HEK293 (cell line): ENCODE measurements around the gene EGR2.
A peak's percentile ranks its signal among the peaks of the same experiment; 100 is the strongest.

Source experiments
- CTCF ChIA-PET: fragments of 350-600 bp; formaldehyde crosslinking; extraction: SDS; loops from one replicate; lab custom pipeline; 2021; ENCODE audit warnings: antibody characterized with exemption; lab: Yijun Ruan, JAX
- POLR2A ChIA-PET: fragments of 300-600 bp; formaldehyde crosslinking; extraction: SDS; loops from one replicate; lab custom pipeline; 2020; ENCODE audit warnings: antibody characterized with exemption, inconsistent platforms; lab: Yijun Ruan, JAX
- H3K27ac ChIP-seq: fragments of 200-500 bp; sonication (Bioruptor generic); 2 replicates; pipeline ENCODE4 v1.5.1; 2014; ENCODE audit warnings: low read depth, low read length, control low read depth, inconsistent platforms; ENCODE audit errors: extremely low read depth
- H3K36me3 ChIP-seq, 2 experiments: fragments of 200-500 bp in 1 of 2; sonication (Bioruptor generic) in 1 of 2; 1 replicate in 1 of 2; 2 replicates in 1 of 2; pipeline ENCODE4 v1.5.1; 2014 to 2017; ENCODE audit warnings: inconsistent platforms in 2 of 2, low read length in 2 of 2; ENCODE audit not compliant: control insufficient read depth in 2 of 2, insufficient read depth in 1 of 2
- H3K4me1 ChIP-seq: fragments of 200-500 bp; sonication (Bioruptor generic); 2 replicates; pipeline ENCODE4 v1.5.1; 2014; ENCODE audit warnings: mild to moderate bottlenecking, low read length, inconsistent platforms; ENCODE audit not compliant: control insufficient read depth, insufficient read depth
- H3K4me3 ChIP-seq: 2 replicates; pipeline ENCODE4 v1.5.1; 2011; ENCODE audit warnings: low read depth, mild to moderate bottlenecking, control low read depth, low read length, moderate library complexity
- H3K9me3 ChIP-seq: fragments of 200-500 bp; sonication (Bioruptor generic); 2 replicates; pipeline ENCODE4 v1.5.1; 2014; ENCODE audit warnings: low read depth, low read length, inconsistent platforms; ENCODE audit not compliant: control insufficient read depth, insufficient read depth
- BCL11A ChIP-seq: fragments of 450-650 bp; formaldehyde crosslinking; IDR thresholded peaks from 2 replicates; pipeline ENCODE4 v1.5.1; 2016; ENCODE audit warnings: low read depth, missing biosample characterization, missing genetic modification characterization
- BCL11B ChIP-seq: fragments of 450-650 bp; formaldehyde crosslinking; IDR thresholded peaks from 2 replicates; pipeline ENCODE4 v1.5.1; 2016; ENCODE audit warnings: low read depth, missing biosample characterization, missing genetic modification characterization
- CTCF ChIP-seq: fragments of 450-650 bp; formaldehyde crosslinking; IDR thresholded peaks from 2 replicates; pipeline ENCODE4 v1.5.1; 2016; ENCODE audit warnings: missing biosample characterization, missing genetic modification characterization
- FEZF1 ChIP-seq: fragments of 450-650 bp; formaldehyde crosslinking; IDR thresholded peaks from 2 replicates; pipeline ENCODE4 v1.5.1; 2016; ENCODE audit warnings: missing biosample characterization, missing genetic modification characterization
- HOXD13 ChIP-seq: sonication (generic); formaldehyde crosslinking; IDR thresholded peaks from 2 replicates; pipeline ENCODE4 v1.8.0; 2022; ENCODE audit warnings: missing genetic modification reagents, borderline replicate concordance
- TRIM28 ChIP-seq: IDR thresholded peaks from 2 replicates; pipeline ENCODE4 v1.6.1; 2011; ENCODE audit warnings: low read length, control low read depth, borderline replicate concordance
- ZEB2 ChIP-seq: fragments of 450-650 bp; formaldehyde crosslinking; IDR thresholded peaks from 2 replicates; pipeline ENCODE4 v1.5.1; 2016; ENCODE audit warnings: missing biosample characterization, missing genetic modification characterization
- ZNF112 ChIP-seq: fragments of 450-650 bp; formaldehyde crosslinking; IDR thresholded peaks from 2 replicates; pipeline ENCODE4 v1.5.0; 2017; ENCODE audit warnings: missing biosample characterization, missing genetic modification characterization
- ZNF114 ChIP-seq: fragments of 450-650 bp; formaldehyde crosslinking; IDR thresholded peaks from 2 replicates; pipeline ENCODE4 v1.5.0; 2017; ENCODE audit warnings: missing biosample characterization, missing genetic modification characterization
- ZNF121 ChIP-seq: fragments of 450-650 bp; formaldehyde crosslinking; IDR thresholded peaks from 2 replicates; pipeline ENCODE4 v1.5.1; 2016; ENCODE audit warnings: missing biosample characterization, missing genetic modification characterization
- ZNF133 ChIP-seq: fragments of 450-650 bp; formaldehyde crosslinking; IDR thresholded peaks from 2 replicates; pipeline ENCODE4 v1.5.1; 2016; ENCODE audit warnings: missing biosample characterization, missing genetic modification characterization
- ZNF138 ChIP-seq: fragments of 450-650 bp; formaldehyde crosslinking; IDR thresholded peaks from 2 replicates; pipeline ENCODE4 v1.5.1; 2016; ENCODE audit warnings: missing biosample characterization, missing genetic modification characterization, borderline replicate concordance
- ZNF140 ChIP-seq: fragments of 450-650 bp; formaldehyde crosslinking; IDR thresholded peaks from 2 replicates; pipeline ENCODE4 v1.5.1; 2016; ENCODE audit warnings: missing biosample characterization, missing genetic modification characterization
- ZNF280D ChIP-seq: fragments of 450-650 bp; formaldehyde crosslinking; IDR thresholded peaks from 2 replicates; pipeline ENCODE4 v1.5.1; 2016; ENCODE audit warnings: missing biosample characterization, missing genetic modification characterization
- ZNF302 ChIP-seq: fragments of 450-650 bp; formaldehyde crosslinking; IDR thresholded peaks from 2 replicates; pipeline ENCODE4 v1.5.1; 2016; ENCODE audit warnings: missing biosample characterization, missing genetic modification characterization, low read depth
- ZNF350 ChIP-seq: fragments of 450-650 bp; formaldehyde crosslinking; IDR thresholded peaks from 2 replicates; pipeline ENCODE4 v1.5.0; 2017; ENCODE audit warnings: missing biosample characterization, mild to moderate bottlenecking, missing genetic modification characterization
- ZNF529 ChIP-seq: fragments of 450-650 bp; formaldehyde crosslinking; IDR thresholded peaks from 2 replicates; pipeline ENCODE4 v1.5.1; 2017; ENCODE audit warnings: missing genetic modification characterization, missing biosample characterization; ENCODE audit not compliant: insufficient replicate concordance
- ZNF548 ChIP-seq: fragments of 450-650 bp; formaldehyde crosslinking; IDR thresholded peaks from 2 replicates; pipeline ENCODE4 v1.5.1; 2016; ENCODE audit warnings: missing biosample characterization, missing genetic modification characterization
- ZNF624 ChIP-seq: fragments of 450-650 bp; formaldehyde crosslinking; IDR thresholded peaks from 2 replicates; pipeline ENCODE4 v1.5.1; 2017; ENCODE audit warnings: missing biosample characterization, missing genetic modification characterization
- ZNF701 ChIP-seq: fragments of 450-650 bp; formaldehyde crosslinking; IDR thresholded peaks from 2 replicates; pipeline ENCODE4 v1.5.1; 2016; ENCODE audit warnings: missing biosample characterization, missing genetic modification characterization
- ZNF768 ChIP-seq: fragments of 450-650 bp; formaldehyde crosslinking; IDR thresholded peaks from 2 replicates; pipeline ENCODE4 v1.5.1; 2018; ENCODE audit warnings: missing biosample characterization, mild to moderate bottlenecking, missing genetic modification characterization

The EGR2 gene

GRCh38 chr10:62861507-62861906, 45.3 kb upstream of the EGR2 start:
- CTCF ChIA-PET = interaction anchor here (0.8 kb wide), 1 partner anchor 10 kb away, joined by 3 read pairs; no protein-coding TSS in a partner anchor
- TF ChIP-seq ZNF114 (no peak), ZNF280D (tag by site-specific recombination) (no peak)
- Histone ChIP-seq H3K4me1 (no peaks in the 10 kb centered on the region), H3K9me3 (no peaks in the 10 kb centered on the region), H3K4me3 (no peak overlapping the region), H3K36me3 (no peaks in the 10 kb centered on the region), H3K27ac (no peak overlapping the region)
- POLR2A ChIA-PET = no interaction called here

- Histone ChIP-seq H3K27ac (no peak overlapping the region), H3K36me3 (no peaks in the 10 kb centered on the region), H3K4me3 (no peak overlapping the region), H3K9me3 (no peaks in the 10 kb centered on the region), H3K4me1 (no peaks in the 10 kb centered on the region)
- TF ChIP-seq ZNF138 (tag by site-specific recombination) (no peak), FEZF1 (peak; percentile 42; the same call in 1 of the 2 replicates)
- ChIA-PET CTCF (interaction anchor here (0.8 kb wide), 1 partner anchor 10 kb away, joined by 3 read pairs; no protein-coding TSS in a partner anchor), POLR2A (no interaction called here)
Observed at GRCh38 chr10:62860946-62861345, 44.8 kb upstream of the EGR2 start.

GRCh38 chr10:62858364-62858763, 42.2 kb upstream of the EGR2 start:
- Histone ChIP-seq H3K36me3 (no peaks in the 10 kb centered on the region), H3K4me1 (no peaks in the 10 kb centered on the region), H3K4me3 (no peak overlapping the region), H3K9me3 (no peaks in the 10 kb centered on the region), H3K27ac (no peak overlapping the region)
- ChIA-PET CTCF (interaction anchor here (1.0 kb wide), 1 partner anchor 119 kb away, joined by 3 read pairs; no protein-coding TSS in a partner anchor), POLR2A (no interaction called here)
- no peak for TF ChIP-seq HOXD13
- TF ChIP-seq ZNF302 (tag by site-specific recombination) = no peak
- no peak for TF ChIP-seq ZNF548 (tag by site-specific recombination)
- no peak for TF ChIP-seq ZNF768 (tag by site-specific recombination)
- no peak for TF ChIP-seq ZNF133
- no peak for TF ChIP-seq CTCF (tag by site-specific recombination)
- no peak for TF ChIP-seq ZNF121 (tag by site-specific recombination)
- no peak for TF ChIP-seq BCL11B
- no peak for TF ChIP-seq BCL11A (tag by site-specific recombination)
- no peak for TF ChIP-seq ZNF529 (tag by site-specific recombination)
- no peak for TF ChIP-seq ZNF701 (tag by site-specific recombination)
- no peak for TF ChIP-seq ZNF624 (tag by site-specific recombination)
- TF ChIP-seq ZEB2 (tag by site-specific recombination) = no peak
- no peak for TF ChIP-seq TRIM28
- no peak for TF ChIP-seq ZNF140 (tag by site-specific recombination)
- no peak for TF ChIP-seq ZNF114
- no peak for TF ChIP-seq ZNF350
- no peak for TF ChIP-seq ZNF112 (tag by site-specific recombination)
